Heart left ventricle (tissue), 16 donors: Measurements from ENCODE around the gene PLIN4. TPM values are rescaled to one million over a fixed set of nuclear protein-coding genes. Genes with fewer than 3 reads are reported as not detected.

Source experiments
- ATAC-seq, 4 donors: fragments of 200-7000 bp; cut with Tn5 transposase; one replicate each; pipeline ENCODE4 v1.9.1; 2020 to 2022; ENCODE audit warnings: moderate library complexity in 4 of 4, mild to moderate bottlenecking in 3 of 4, moderate number of reproducible peaks in 1 of 4
- DNase-seq, 5 donors: peaks; one replicate each; pipeline ENCODE4 v3.0.0-alpha.2; 2020
- H3K27ac ChIP-seq, 12 donors: fragments of 200-600 bp; sonication (generic) in 4 of 12; one replicate each; pipeline versions ENCODE4 v1.5.0 to v1.8.0; 2016 to 2022; ENCODE audit warnings: mild to moderate bottlenecking in 2 of 12
- H3K27me3 ChIP-seq, 9 donors: fragments of 200-600 bp; sonication (generic) in 2 of 9; one replicate each; pipeline versions ENCODE4 v1.5.1 to v1.8.0; 2016 to 2022; ENCODE audit warnings: mild to moderate bottlenecking in 3 of 9
- H3K36me3 ChIP-seq, 9 donors: fragments of 200-600 bp; sonication (generic) in 2 of 9; one replicate each; pipeline versions ENCODE4 v1.5.0 to v1.8.0; 2018 to 2022; ENCODE audit warnings: mild to moderate bottlenecking in 2 of 9
- H3K4me1 ChIP-seq, 12 donors: fragments of 200-600 bp; sonication (generic) in 4 of 12; one replicate each; pipeline versions ENCODE4 v1.5.0 to v1.8.0; 2016 to 2022; ENCODE audit warnings: mild to moderate bottlenecking in 3 of 12
- H3K4me3 ChIP-seq, 12 donors: fragments of 200-600 bp; sonication (generic) in 4 of 12; one replicate each; pipeline versions ENCODE4 v1.5.0 to v1.8.0; 2017 to 2022; ENCODE audit warnings: mild to moderate bottlenecking in 9 of 12, moderate library complexity in 4 of 12
- H3K9me3 ChIP-seq, 12 donors: fragments of 200-600 bp; sonication (generic) in 4 of 12; one replicate each; pipeline versions ENCODE4 v1.5.0 to v1.8.0; 2016 to 2022; ENCODE audit warnings: mild to moderate bottlenecking in 1 of 12
- POLR2A ChIP-seq, 2 donors: fragments of 450-650 bp; IDR thresholded peaks; one replicate each; pipeline ENCODE4 v1.6.1; 2017; ENCODE audit warnings: antibody characterized with exemption in 2 of 2, mild to moderate bottlenecking in 2 of 2, moderate library complexity in 2 of 2
- WGBS, 4 donors: extraction: QIAGEN DNeasy Blood & Tissue Kit in 2 of 4; methylation state at CpG; one replicate each; pipeline versions ENCODE4 v1.1.5 to v1.1.7; 2013 to 2018; 5-methylcytosine and 5-hydroxymethylcytosine counted together
- intact Hi-C, 10 donors: fragments of 100-400 bp; cut with DNase I; formaldehyde crosslinking; loops; one replicate each; pipeline versions ENCODE4 v1.11.1 to v1.14.2; 2022
- polyA plus RNA-seq, 2 donors: library from polyadenylated mRNA; stranded (reverse); fragments of 200-250 nt; gene quantifications; one replicate each; pipeline ENCODE4 v1.2.3, GENCODE V29; 2013
- total RNA-seq, 9 donors: library from RNA; depleted of rRNA in 2 of 9; stranded (reverse); fragments of >200 nt in 2 of 9; fragmentation: NEBNext Ultra II Directional in 3 of 9; extraction: Animal tissue kit (Norgen Biotek cat#: 25700) in 3 of 9; gene quantifications; one replicate each; pipeline versions ENCODE4 v1.1.0 to v1.2.4, GENCODE V29; 2016 to 2023
- TF ChIP-seq, protein P1 (sequence below), 12 donors: fragments of 200-600 bp; sonication (generic) in 4 of 12; IDR thresholded peaks; one replicate each; pipeline versions ENCODE4 v1.5.0 to v1.8.0; 2018 to 2022; ENCODE audit warnings: antibody characterized with exemption in 12 of 12, mild to moderate bottlenecking in 5 of 12
- donor health status: ischemic (EF 13 %, LVEDD 7.1; RV severe dilation, severe dysfunction).
- donor health status: healthy with polysubstance abuse.
- donor health status: DM: no; HTN: yes; CAD: no.
- donor health status: DM: no; HTN: no; CAD: no.
- donor health status: ischemic (EF 25% LVEDD 6.9; RV normal size, moderate dysfunction).
- donor health status: ischemic (EF 25% LVEDD 5.7; RV mildly dilated, moderate dysfunction).
- donor health status: healthy.
- donor health status: DM: yes; HTN: yes; CAD: no.
- donor health status: ischemic (EF 35%, LVEDD 5.7; RV mildly dilated, moderate dysfunction).
- donor health status: nonischemic (EF 11% LVEDD 7.7; RV severe dilation, severe dysfunction).
- donor health status: DM: yes; HTN: yes; CAD: no.
- donor health status: PGD.
- donor health status: ischemic (EF 29% LVEDD 5.4; RV normal size, mild dysfunction).
- donor health status: nonischemic (EF 23%, LVEDD 6.1; RV moderate dilation, normal function).

PLIN4 gene
- total and polyA plus RNA-seq, 11 donors = 55.5 to 292 (median 174) TPM

GRCh38 chr19:4550018-4550417, 31.7 kb upstream of the PLIN4 start:
- Histone ChIP-seq H3K4me1 (no peaks in the 10 kb centered on the region), H3K9me3 (no peaks in the 10 kb centered on the region), H3K27me3 (no peaks in the 10 kb centered on the region), H3K36me3 (peaks cover 0 to 39% (median 31%) of the 10 kb centered on the region in 9 donors), H3K27ac (no peak overlapping the region), H3K4me3 (no peak overlapping the region)
- DNase-seq (no peak), ATAC-seq (no peak)
- 94 to 96% (median 95%) methylated on average over 18 of the region's 18 CpGs for WGBS, 4 donors
- TF ChIP-seq, protein P1, sequence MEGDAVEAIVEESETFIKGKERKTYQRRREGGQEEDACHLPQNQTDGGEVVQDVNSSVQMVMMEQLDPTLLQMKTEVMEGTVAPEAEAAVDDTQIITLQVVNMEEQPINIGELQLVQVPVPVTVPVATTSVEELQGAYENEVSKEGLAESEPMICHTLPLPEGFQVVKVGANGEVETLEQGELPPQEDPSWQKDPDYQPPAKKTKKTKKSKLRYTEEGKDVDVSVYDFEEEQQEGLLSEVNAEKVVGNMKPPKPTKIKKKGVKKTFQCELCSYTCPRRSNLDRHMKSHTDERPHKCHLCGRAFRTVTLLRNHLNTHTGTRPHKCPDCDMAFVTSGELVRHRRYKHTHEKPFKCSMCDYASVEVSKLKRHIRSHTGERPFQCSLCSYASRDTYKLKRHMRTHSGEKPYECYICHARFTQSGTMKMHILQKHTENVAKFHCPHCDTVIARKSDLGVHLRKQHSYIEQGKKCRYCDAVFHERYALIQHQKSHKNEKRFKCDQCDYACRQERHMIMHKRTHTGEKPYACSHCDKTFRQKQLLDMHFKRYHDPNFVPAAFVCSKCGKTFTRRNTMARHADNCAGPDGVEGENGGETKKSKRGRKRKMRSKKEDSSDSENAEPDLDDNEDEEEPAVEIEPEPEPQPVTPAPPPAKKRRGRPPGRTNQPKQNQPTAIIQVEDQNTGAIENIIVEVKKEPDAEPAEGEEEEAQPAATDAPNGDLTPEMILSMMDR (IDR thresholded peaks at IDR 0.05) = no peak
- no peak for TF ChIP-seq POLR2A (IDR thresholded peaks at IDR 0.05)
- intact Hi-C loops = no loop called here

DNA sequence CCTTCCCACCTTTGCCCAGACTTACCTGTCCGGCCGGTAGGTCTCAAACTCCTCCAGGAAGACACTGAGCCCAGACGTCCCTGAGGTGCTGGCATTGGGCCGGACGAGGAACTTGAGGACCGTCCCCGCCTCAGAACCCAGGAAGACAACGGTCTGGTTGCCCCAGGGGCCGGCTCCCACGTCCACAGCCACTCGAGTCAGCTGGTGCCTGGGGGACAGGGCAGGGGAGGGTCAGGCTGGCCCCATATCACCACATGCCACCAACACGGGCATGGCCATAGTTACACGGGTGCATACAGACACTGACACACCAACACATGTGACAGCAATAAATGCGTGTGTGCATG, 29.9 kb upstream of the PLIN4 start:
- Histone ChIP-seq H3K4me1 (no peaks in the 10 kb centered on the region), H3K36me3 (peaks cover 0 to 41% (median 26%) of the 10 kb centered on the region in 9 donors), H3K27ac (no peak overlapping the region), H3K9me3 (no peaks in the 10 kb centered on the region), H3K27me3 (no peaks in the 10 kb centered on the region), H3K4me3 (no peak overlapping the region)
- no peak for ATAC-seq
- TF ChIP-seq POLR2A (IDR thresholded peaks at IDR 0.05) = no peak
- TF ChIP-seq, protein P1 (IDR thresholded peaks at IDR 0.05) = no peak
- WGBS, 4 donors = 76 to 90% (median 81%) methylated on average over 5 to 14 of the region's 14 CpGs
- no peak for DNase-seq
- intact Hi-C loops = no loop called here

GRCh38 chr19:4547303-4548237, 29.3 kb upstream of the PLIN4 start:
- Histone ChIP-seq H3K4me3 (no peak overlapping the region), H3K27ac (no peak overlapping the region), H3K4me1 (no peaks in the 10 kb centered on the region), H3K36me3 (peaks cover 0 to 40% (median 21%) of the 10 kb centered on the region in 9 donors), H3K9me3 (no peaks in the 10 kb centered on the region), H3K27me3 (no peaks in the 10 kb centered on the region)
- TF ChIP-seq, protein P1 (IDR thresholded peaks at IDR 0.05) = peak in 6 of 12 donors; percentile 8 to 24 (median 16)
- TF ChIP-seq POLR2A (IDR thresholded peaks at IDR 0.05) = no peak
- 65 to 74% (median 70%) methylated on average over 16 to 32 of the region's 32 CpGs for WGBS, 4 donors
- intact Hi-C loops = no loop called here
- ATAC-seq (peak; percentile 17 to 48 (median 30)), DNase-seq (no peak)

GRCh38 chr19:4543842-4544647, 25.8 kb upstream of the PLIN4 start:
- WGBS, 4 donors = 94 to 96% (median 95%) methylated on average over 72 to 87 of the region's 87 CpGs
- intact Hi-C loops = no loop called here

More at GRCh38 chr19:4543842-4544647, 25.8 kb upstream of the PLIN4 start:
- Histone ChIP-seq H3K9me3 (peaks cover 0 to 14% (median 3%) of the 10 kb centered on the region in 12 donors), H3K36me3 (peaks cover 0 to 21% (median 2%) of the 10 kb centered on the region in 9 donors), H3K27ac (peak overlapping the region in 1 of 12 donors; percentile 64), H3K27me3 (peaks cover 0 to 5% (median 0%) of the 10 kb centered on the region in 9 donors), H3K4me1 (peaks cover 0 to 18% (median 1%) of the 10 kb centered on the region in 12 donors), H3K4me3 (peak overlapping the region in 1 of 12 donors; percentile 47)
- no peak for ATAC-seq
- no peak for TF ChIP-seq POLR2A (IDR thresholded peaks at IDR 0.05)
- DNase-seq = no peak
